HG03159 (cell line): ENCODE measurements around the gene BTBD1.
A peak's percentile ranks its signal among the peaks of the same experiment; 100 is the strongest.
"Not testable (repeated sequence)": the region's sequence is repeated elsewhere in the genome, so short reads cannot be mapped to it uniquely, and the experiment has no call there.

Experiments
- ATAC-seq: cut with Tn5 transposase; IDR thresholded peaks from one replicate; pipeline ENCODE4 v1.9.1; 2021; ENCODE audit warnings: mild to moderate bottlenecking, moderate library complexity; ENCODE audit not compliant: unreplicated experiment

BTBD1 gene

GRCh38 chr15:83061680-83062079 is 5.4 kb downstream of the BTBD1 start:
- ATAC-seq: no peak

GRCh38 chr15:83057696-83058376 is 9.2 kb downstream of the BTBD1 start:
- no peak for ATAC-seq

- ATAC-seq: no peak
Observed at GRCh38 chr15:83057002-83057401, 10.1 kb downstream of the BTBD1 start.

GRCh38 chr15:83053151-83053550 is 13.9 kb downstream of the BTBD1 start:
- no peak for ATAC-seq

GRCh38 chr15:83046558-83047127 is 20.4 kb downstream of the BTBD1 start:
- ATAC-seq: no peak

- no peak for ATAC-seq
Observed at GRCh38 chr15:83044156-83044555, 22.9 kb downstream of the BTBD1 start.

- no peak for ATAC-seq
Observed at GRCh38 chr15:83039206-83039605, 27.8 kb downstream of the BTBD1 start.

- ATAC-seq: no peak
Observed at GRCh38 chr15:83036253-83036652, 30.8 kb downstream of the BTBD1 start.

GRCh38 chr15:83031234-83031633 is 35.8 kb downstream of the BTBD1 start:
- not testable (repeated sequence) for ATAC-seq

GRCh38 chr15:83030021-83030420 is 37.0 kb downstream of the BTBD1 start:
- no peak for ATAC-seq

GRCh38 chr15:83018436-83018835 is 48.6 kb downstream of the BTBD1 start:
- ATAC-seq: no peak

GRCh38 chr15:83016906-83017305 is 50.1 kb downstream of the BTBD1 start:
- no peak for ATAC-seq

- no peak for ATAC-seq
Observed at GRCh38 chr15:83015361-83015760, 51.7 kb downstream of the BTBD1 start.

- no peak for ATAC-seq
Observed at GRCh38 chr15:83014205-83014653, 52.8 kb downstream of the BTBD1 start.

- no peak for ATAC-seq
Observed at GRCh38 chr15:83012636-83013035, 54.4 kb downstream of the BTBD1 start.

- ATAC-seq: no peak
Observed at GRCh38 chr15:83012076-83012426, 55.0 kb downstream of the BTBD1 start.

GRCh38 chr15:83011271-83012075 is 55.6 kb downstream of the BTBD1 start, which contains the start of gene C15orf40:
C15orf40 (minus strand) TSS chr15:83011639; CDS start chr15:83011607, 32 bp downstream.
- peak; percentile 87 for ATAC-seq

- ATAC-seq: peak; percentile 69
Observed at GRCh38 chr15:83010709-83011270, 56.3 kb downstream of the BTBD1 start.

GRCh38 chr15:83000672-83001031 is 66.4 kb downstream of the BTBD1 start:
- ATAC-seq: not testable (repeated sequence)

- peak; percentile 81 for ATAC-seq
Observed at GRCh38 chr15:82999905-83000671, 67.0 kb downstream of the BTBD1 start.

GRCh38 chr15:82999426-82999825 is 67.6 kb downstream of the BTBD1 start:
- no peak for ATAC-seq
